Fibroblast of mammary gland (primary cell): ENCODE data around the gene SDK2.

Experiments used
- DNase-seq: peaks from one replicate; pipeline ENCODE4 v3.0.0-alpha.2; 2010; ENCODE audit warnings: low read depth
- H3K4me3 ChIP-seq: 2 replicates; pipeline ENCODE4 v1.5.1; 2011; ENCODE audit warnings: low read depth, mild to moderate bottlenecking, low read length, moderate library complexity; ENCODE audit not compliant: control insufficient read depth
- TF ChIP-seq, protein P1 (sequence below): conservative IDR thresholded peaks from 2 replicates; pipeline ENCODE4 v1.5.1; 2011; ENCODE audit warnings: low read depth, low read length, inconsistent platforms; ENCODE audit not compliant: control insufficient read depth, insufficient read depth

The SDK2 gene

DNA sequence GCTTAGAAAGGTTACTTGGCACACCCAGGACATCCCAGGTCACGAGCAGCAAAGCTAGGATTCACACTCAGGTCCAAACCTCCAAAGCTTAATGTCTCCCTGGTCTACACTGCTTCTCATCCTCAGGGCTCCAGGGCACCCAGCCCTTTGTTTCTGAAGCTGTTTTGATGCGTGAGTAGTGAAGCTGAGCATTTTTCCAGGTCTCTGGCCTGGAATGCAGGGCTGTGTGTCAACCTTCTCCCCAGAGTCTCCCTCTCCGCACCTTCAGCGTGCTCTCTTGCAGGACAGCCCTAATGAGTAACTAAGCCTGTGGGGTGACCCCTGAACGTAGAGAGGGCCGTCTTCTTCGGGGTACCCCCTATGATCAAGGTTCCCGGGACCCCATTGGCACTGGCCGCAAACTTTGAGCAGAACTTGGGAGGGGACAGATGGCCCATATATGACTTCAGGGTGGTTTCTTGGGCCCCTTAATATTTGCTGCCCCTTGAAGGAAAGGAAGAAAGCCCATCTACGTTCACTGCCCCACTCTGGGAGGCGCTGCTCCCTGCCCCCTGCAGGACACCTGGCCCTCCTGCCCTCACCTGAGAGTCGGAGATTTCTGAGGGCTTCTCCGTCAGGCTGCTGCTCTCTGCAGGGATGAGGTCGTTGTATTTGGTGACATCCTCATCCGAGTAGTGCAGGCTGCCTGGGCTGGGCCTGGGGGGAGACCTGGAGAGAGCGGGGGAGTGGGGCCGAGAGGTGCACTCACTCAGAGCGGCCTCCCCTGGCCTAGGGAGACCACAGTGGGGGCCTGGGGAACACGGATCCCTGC, 296.0 kb downstream of the SDK2 start:
- TF ChIP-seq, protein P1, sequence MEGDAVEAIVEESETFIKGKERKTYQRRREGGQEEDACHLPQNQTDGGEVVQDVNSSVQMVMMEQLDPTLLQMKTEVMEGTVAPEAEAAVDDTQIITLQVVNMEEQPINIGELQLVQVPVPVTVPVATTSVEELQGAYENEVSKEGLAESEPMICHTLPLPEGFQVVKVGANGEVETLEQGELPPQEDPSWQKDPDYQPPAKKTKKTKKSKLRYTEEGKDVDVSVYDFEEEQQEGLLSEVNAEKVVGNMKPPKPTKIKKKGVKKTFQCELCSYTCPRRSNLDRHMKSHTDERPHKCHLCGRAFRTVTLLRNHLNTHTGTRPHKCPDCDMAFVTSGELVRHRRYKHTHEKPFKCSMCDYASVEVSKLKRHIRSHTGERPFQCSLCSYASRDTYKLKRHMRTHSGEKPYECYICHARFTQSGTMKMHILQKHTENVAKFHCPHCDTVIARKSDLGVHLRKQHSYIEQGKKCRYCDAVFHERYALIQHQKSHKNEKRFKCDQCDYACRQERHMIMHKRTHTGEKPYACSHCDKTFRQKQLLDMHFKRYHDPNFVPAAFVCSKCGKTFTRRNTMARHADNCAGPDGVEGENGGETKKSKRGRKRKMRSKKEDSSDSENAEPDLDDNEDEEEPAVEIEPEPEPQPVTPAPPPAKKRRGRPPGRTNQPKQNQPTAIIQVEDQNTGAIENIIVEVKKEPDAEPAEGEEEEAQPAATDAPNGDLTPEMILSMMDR = no peak
- DNase-seq = no peak
- no peak overlapping the region for H3K4me3 ChIP-seq

- TF ChIP-seq, protein P1 = no peak
- H3K4me3 ChIP-seq = no peak overlapping the region
- no peak for DNase-seq
Measured at GRCh38 chr17:73347351-73347750, 296.9 kb downstream of the SDK2 start.

DNA sequence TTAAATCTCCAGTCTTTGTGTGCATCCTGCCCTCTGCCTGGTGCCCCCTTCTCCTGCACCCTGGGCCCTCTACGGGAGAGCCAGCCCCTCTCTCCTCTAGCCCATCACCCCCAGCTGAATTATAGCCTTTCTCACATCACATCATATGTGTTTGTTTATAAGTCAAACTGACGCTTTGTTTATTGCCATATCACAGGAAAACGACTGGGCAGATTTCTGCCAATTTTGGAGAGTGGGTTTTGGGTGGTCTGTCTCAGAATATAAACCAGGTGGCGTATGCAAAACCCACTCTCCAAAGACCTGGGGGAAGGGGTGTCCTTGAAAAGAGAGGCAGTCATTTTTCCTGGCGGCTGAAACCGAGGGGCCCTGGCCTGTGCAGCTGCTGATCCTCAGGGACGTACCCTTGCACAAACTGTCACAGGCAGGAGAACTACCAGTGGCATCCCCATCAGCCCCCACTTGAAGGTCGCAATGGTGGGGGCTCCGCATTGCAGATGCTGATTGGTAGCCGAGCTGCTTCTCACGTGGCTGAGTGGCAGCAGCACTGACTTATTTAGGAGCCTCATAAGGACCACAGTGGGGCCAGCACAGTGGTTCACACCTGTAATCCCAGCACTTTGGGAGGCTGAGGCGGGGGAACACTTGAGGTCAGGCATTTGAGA, 297.6 kb downstream of the SDK2 start:
- no peak overlapping the region for H3K4me3 ChIP-seq
- TF ChIP-seq, protein P1 = no peak
- no peak for DNase-seq

- no peak overlapping the region for H3K4me3 ChIP-seq
- TF ChIP-seq, protein P1 = no peak
- DNase-seq = no peak
Measured at GRCh38 chr17:73343739-73344454, 300.3 kb downstream of the SDK2 start.

GRCh38 chr17:73343168-73343634, 301.0 kb downstream of the SDK2 start:
- peak; percentile 75 for DNase-seq
- TF ChIP-seq, protein P1 = no peak
- no peak overlapping the region for H3K4me3 ChIP-seq

DNA sequence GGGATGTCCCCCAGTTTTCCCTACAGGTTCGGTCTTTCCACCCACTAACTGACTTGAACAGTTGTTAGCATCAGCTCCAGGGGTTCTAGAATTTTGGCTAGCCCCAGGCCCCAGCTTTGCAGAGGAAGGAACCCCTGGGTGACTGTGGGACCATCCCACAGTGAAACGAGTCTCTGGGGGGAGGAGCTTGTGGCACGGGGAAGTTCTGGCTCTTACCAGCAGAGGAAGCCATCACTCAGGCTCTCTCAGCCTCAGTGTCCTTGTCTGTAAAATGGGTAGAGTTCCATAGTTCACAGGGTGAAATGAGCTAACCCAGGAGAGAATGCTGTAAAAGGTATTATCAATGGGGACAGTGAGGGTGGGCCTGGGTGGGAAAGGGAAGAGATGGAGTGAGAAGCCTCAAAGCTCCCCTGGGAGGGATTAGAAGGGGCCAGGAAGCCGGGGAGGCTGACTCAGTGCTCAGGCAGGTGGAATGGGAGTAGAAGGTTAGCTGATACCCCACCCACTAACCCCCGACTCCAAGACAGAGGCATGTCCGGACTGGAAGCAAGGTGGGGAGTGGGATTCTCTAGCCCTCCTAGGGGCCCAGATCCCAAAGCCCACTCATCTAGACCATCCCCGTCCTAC, 301.6 kb downstream of the SDK2 start:
- TF ChIP-seq, protein P1 = peak; percentile 33
- DNase-seq = peak; percentile 61
- H3K4me3 ChIP-seq = no peak overlapping the region
